Measurements from ENCODE around the gene ADGRD2. TPM values are rescaled to one million over a fixed set of nuclear protein-coding genes. Genes with fewer than 3 reads are reported as not detected.
A peak's percentile ranks its signal among the peaks of the same experiment; 100 is the strongest.

ADGRD2 gene
- total and polyA plus RNA-seq, 2 of the 13 experiments (the other 11 are each of a cell fraction or from before 2014, with no cell fraction given): not detected

DNA sequence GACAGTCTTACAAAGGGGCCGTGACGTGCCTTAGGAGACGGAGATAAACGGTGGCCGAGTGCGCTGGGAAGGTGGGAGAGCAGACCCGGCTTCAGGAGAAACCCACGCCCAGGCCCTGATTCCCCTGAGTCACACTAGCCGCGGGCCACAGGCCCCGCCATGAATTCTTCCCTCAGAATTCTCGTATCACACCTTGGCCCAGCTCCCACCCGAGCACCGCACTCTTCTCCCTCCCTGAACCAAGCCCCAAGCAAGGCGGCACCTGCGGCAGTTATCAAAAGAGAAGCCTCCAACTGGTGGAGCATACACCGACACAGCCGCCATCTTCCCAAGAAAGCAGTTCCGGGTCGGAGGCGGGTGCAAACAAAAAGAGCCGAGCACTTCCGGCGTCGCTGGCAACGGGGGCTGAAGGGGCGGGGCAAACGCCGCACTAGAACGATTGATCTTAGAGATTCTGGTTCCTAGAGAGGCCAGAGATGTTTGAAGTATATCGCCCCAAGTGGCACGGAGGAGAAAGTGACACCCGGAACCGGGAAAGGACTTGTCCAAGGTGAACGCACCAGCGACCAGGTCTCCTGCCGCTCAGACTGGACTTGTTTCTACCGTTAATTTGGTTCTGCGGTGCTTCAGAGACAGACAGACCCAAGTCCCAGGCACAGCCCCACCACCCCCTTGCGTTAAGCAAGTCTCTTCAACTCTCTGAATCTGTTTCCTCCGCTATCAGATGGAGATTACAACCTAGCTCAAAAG is 35.0 kb upstream of the ADGRD2 start, which contains the start of gene PSMB7 (continued):
- TF ChIP-seq, protein P1, sequence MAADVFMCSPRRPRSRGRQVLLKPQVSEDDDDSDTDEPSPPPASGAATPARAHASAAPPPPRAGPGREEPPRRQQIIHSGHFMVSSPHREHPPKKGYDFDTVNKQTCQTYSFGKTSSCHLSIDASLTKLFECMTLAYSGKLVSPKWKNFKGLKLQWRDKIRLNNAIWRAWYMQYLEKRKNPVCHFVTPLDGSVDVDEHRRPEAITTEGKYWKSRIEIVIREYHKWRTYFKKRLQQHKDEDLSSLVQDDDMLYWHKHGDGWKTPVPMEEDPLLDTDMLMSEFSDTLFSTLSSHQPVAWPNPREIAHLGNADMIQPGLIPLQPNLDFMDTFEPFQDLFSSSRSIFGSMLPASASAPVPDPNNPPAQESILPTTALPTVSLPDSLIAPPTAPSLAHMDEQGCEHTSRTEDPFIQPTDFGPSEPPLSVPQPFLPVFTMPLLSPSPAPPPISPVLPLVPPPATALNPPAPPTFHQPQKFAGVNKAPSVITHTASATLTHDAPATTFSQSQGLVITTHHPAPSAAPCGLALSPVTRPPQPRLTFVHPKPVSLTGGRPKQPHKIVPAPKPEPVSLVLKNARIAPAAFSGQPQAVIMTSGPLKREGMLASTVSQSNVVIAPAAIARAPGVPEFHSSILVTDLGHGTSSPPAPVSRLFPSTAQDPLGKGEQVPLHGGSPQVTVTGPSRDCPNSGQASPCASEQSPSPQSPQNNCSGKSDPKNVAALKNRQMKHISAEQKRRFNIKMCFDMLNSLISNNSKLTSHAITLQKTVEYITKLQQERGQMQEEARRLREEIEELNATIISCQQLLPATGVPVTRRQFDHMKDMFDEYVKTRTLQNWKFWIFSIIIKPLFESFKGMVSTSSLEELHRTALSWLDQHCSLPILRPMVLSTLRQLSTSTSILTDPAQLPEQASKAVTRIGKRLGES (CRISPR knock-in tag; IDR thresholded peaks at IDR 0.05; ENCODE audit: borderline replicate concordance): no peak
- TF ChIP-seq HNRNPL (IDR thresholded peaks at IDR 0.05; ENCODE audit: low read depth, low read length) (no peak), ZKSCAN1 (IDR thresholded peaks at IDR 0.05; ENCODE audit: low read length) (no peak), IRX3 (CRISPR knock-in tag; IDR thresholded peaks at IDR 0.05; ENCODE audit: borderline replicate concordance, low read depth) (no peak), ZNF615 (CRISPR knock-in tag; IDR thresholded peaks at IDR 0.05; ENCODE audit: borderline replicate concordance) (no peak), EP300 (IDR thresholded peaks at IDR 0.05; ENCODE audit: low read depth in 2 of 2, low read length in 2 of 2) (peak in 1 of 2 experiments; percentile 54; a peak in 2 of 4 replicates), EP300 (CRISPR knock-in tag; IDR thresholded peaks at IDR 0.05; ENCODE audit: borderline replicate concordance) (no peak), PAX8 (CRISPR knock-in tag; IDR thresholded peaks at IDR 0.05; ENCODE audit: borderline replicate concordance) (no peak), HOXA3 (CRISPR knock-in tag; IDR thresholded peaks at IDR 0.05) (peak; percentile 89), BCL3 (CRISPR knock-in tag; IDR thresholded peaks at IDR 0.05) (peak; percentile 73; the same call in 1 of the 2 replicates), PITX1 (CRISPR knock-in tag; IDR thresholded peaks at IDR 0.05) (peak; percentile 47), SKIL (CRISPR knock-in tag; IDR thresholded peaks at IDR 0.05; ENCODE audit: borderline replicate concordance) (no peak), MTF1 (CRISPR knock-in tag; IDR thresholded peaks at IDR 0.05) (no peak), SRSF1 (optimal IDR thresholded peaks at IDR 0.05; ENCODE audit: low read depth, low read length) (peak; percentile 58), THAP8 (CRISPR knock-in tag; IDR thresholded peaks at IDR 0.05; ENCODE audit: borderline replicate concordance) (no peak), ZBTB21 (CRISPR knock-in tag; IDR thresholded peaks at IDR 0.05) (no peak)
- TF ChIP-seq, protein P2, sequence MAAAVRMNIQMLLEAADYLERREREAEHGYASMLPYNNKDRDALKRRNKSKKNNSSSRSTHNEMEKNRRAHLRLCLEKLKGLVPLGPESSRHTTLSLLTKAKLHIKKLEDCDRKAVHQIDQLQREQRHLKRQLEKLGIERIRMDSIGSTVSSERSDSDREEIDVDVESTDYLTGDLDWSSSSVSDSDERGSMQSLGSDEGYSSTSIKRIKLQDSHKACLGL (CRISPR knock-in tag; IDR thresholded peaks at IDR 0.05): peak; percentile 27; the same call in 1 of the 2 replicates
- TF ChIP-seq, protein P3, sequence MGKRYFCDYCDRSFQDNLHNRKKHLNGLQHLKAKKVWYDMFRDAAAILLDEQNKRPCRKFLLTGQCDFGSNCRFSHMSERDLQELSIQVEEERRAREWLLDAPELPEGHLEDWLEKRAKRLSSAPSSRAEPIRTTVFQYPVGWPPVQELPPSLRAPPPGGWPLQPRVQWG (CRISPR knock-in tag; IDR thresholded peaks at IDR 0.05; ENCODE audit: borderline replicate concordance, low read depth): no peak
- TF ChIP-seq, protein P4, sequence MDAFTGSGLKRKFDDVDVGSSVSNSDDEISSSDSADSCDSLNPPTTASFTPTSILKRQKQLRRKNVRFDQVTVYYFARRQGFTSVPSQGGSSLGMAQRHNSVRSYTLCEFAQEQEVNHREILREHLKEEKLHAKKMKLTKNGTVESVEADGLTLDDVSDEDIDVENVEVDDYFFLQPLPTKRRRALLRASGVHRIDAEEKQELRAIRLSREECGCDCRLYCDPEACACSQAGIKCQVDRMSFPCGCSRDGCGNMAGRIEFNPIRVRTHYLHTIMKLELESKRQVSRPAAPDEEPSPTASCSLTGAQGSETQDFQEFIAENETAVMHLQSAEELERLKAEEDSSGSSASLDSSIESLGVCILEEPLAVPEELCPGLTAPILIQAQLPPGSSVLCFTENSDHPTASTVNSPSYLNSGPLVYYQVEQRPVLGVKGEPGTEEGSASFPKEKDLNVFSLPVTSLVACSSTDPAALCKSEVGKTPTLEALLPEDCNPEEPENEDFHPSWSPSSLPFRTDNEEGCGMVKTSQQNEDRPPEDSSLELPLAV (CRISPR knock-in tag; conservative IDR thresholded peaks at IDR 0.05; ENCODE audit: low read depth): no peak

All from HepG2 (cell line).